H1 (cell line): Measurements from ENCODE around the gene HLX. TPM values are rescaled to one million over a fixed set of nuclear protein-coding genes. Genes with fewer than 3 reads are reported as not detected.

Experiments used
- CTCF ChIA-PET: fragments of 300-600 bp; sonication (Branson Sonifier 250); formaldehyde crosslinking; loops from one replicate; lab custom pipeline; 2021; ENCODE audit not compliant: partially characterized antibody; lab: Charles Lee
- POLR2A ChIA-PET: fragments of 300-600 bp; sonication (Branson Sonifier 250); formaldehyde crosslinking; loops from one replicate; lab custom pipeline; 2021; ENCODE audit warnings: inconsistent platforms; ENCODE audit not compliant: partially characterized antibody; lab: Charles Lee
- DNase-seq, 2 experiments: peaks; one replicate each; pipeline versions ENCODE4 v3.0.0 to v3.0.0-alpha.2; 2010 to 2022; ENCODE audit warnings: low spot score in 2 of 2, low read depth in 1 of 2, mixed read lengths in 1 of 2
- FAIRE-seq: peaks from 2 replicates; lab custom pipeline; 2011; peaks lifted over from hg19 to GRCh38; lab: Jason Lieb, UNC
- H2AFZ ChIP-seq: 2 replicates; pipeline ENCODE4 v1.8.1; 2012; ENCODE audit warnings: low read length, inconsistent platforms
- H2AK5ac ChIP-seq: 2 replicates; pipeline ENCODE4 v1.6.1; 2013; ENCODE audit warnings: low read depth, low read length
- H2BK120ac ChIP-seq: replicated peaks from 2 replicates; pipeline ENCODE3; 2013; ENCODE audit warnings: low read depth, low read length, inconsistent platforms
- H2BK12ac ChIP-seq: 2 replicates; pipeline ENCODE4 v1.6.1; 2013; ENCODE audit warnings: low read depth, low read length
- H2BK15ac ChIP-seq: 2 replicates; pipeline ENCODE4 v1.6.1; 2013; ENCODE audit warnings: low read length
- H2BK20ac ChIP-seq: 2 replicates; pipeline ENCODE4 v1.6.1; 2013; ENCODE audit warnings: low read length
- H2BK5ac ChIP-seq: 2 replicates; pipeline ENCODE4 v1.6.1; 2013; ENCODE audit warnings: low read depth, low read length
- H3K14ac ChIP-seq: 2 replicates; pipeline ENCODE4 v1.6.1; 2013; ENCODE audit warnings: inconsistent platforms; ENCODE audit not compliant: insufficient read length
- H3K18ac ChIP-seq: 2 replicates; pipeline ENCODE4 v1.6.1; 2013; ENCODE audit warnings: low read length; ENCODE audit errors: extremely low read depth
- H3K23ac ChIP-seq: 2 replicates; pipeline ENCODE4 v1.6.1; 2013; ENCODE audit warnings: inconsistent platforms; ENCODE audit not compliant: insufficient read length
- H3K23me2 ChIP-seq: 2 replicates; pipeline ENCODE4 v1.6.1; 2013; ENCODE audit warnings: low read depth, low read length
- H3K27ac ChIP-seq: 2 replicates; pipeline ENCODE4 v1.6.1; 2011; ENCODE audit warnings: low read depth, low read length, inconsistent platforms
- H3K27me3 ChIP-seq, 4 experiments: replicated peaks in 1 of 4; 1 replicate in 1 of 4; 2 replicates in 3 of 4; pipeline versions ENCODE4 v1.6.1 to v1.8.1; 2011 to 2013; ENCODE audit warnings: low read length in 3 of 4, mild to moderate bottlenecking in 3 of 4, inconsistent platforms in 2 of 4, mixed read lengths in 2 of 4, moderate library complexity in 1 of 4; ENCODE audit not compliant: control insufficient read depth in 3 of 4, insufficient read depth in 3 of 4; ENCODE audit errors: extremely low read depth in 1 of 4
- H3K36me3 ChIP-seq, 4 experiments: 2 replicates each; pipeline versions ENCODE4 v1.6.1 to v1.8.1; 2011 to 2013; ENCODE audit warnings: mild to moderate bottlenecking in 4 of 4, low read length in 3 of 4, moderate library complexity in 2 of 4, control low read depth in 1 of 4, inconsistent platforms in 1 of 4; ENCODE audit not compliant: insufficient read depth in 4 of 4, control insufficient read depth in 2 of 4
- H3K4ac ChIP-seq: replicated peaks from 2 replicates; pipeline ENCODE3; 2013; ENCODE audit warnings: low read length, low read depth, mixed read lengths, inconsistent platforms; ENCODE audit not compliant: insufficient read length
- H3K4me1 ChIP-seq, 4 experiments: replicated peaks in 1 of 4; 1 replicate in 1 of 4; 2 replicates in 3 of 4; pipeline versions ENCODE4 v1.6.1 to v1.8.1; 2011 to 2013; ENCODE audit warnings: low read length in 3 of 4, inconsistent platforms in 2 of 4, mixed read lengths in 1 of 4; ENCODE audit not compliant: insufficient read depth in 4 of 4, control insufficient read depth in 3 of 4
- H3K4me2 ChIP-seq, 2 experiments: 2 replicates each; pipeline versions ENCODE4 v1.6.1 to v1.8.1; 2011 to 2013; ENCODE audit warnings: low read depth in 2 of 2, low read length in 2 of 2, control low read depth in 1 of 2, inconsistent platforms in 1 of 2, mild to moderate bottlenecking in 1 of 2; ENCODE audit not compliant: insufficient read depth in 1 of 2
- H3K4me3 ChIP-seq, 4 experiments: fragments of 200-600, 300-600 bp in 1 of 4; sonication (generic), shearing (Covaris generic), sonication (Bioruptor Twin) in 1 of 4; 2 replicates each; pipeline versions ENCODE4 v1.5.1 to v1.8.1; 2011 to 2016; ENCODE audit warnings: low read length in 4 of 4, low read depth in 3 of 4, control low read depth in 2 of 4, inconsistent platforms in 2 of 4, mild to moderate bottlenecking in 2 of 4, mixed read lengths in 1 of 4, moderate library complexity in 1 of 4; ENCODE audit not compliant: insufficient read depth in 2 of 4; ENCODE audit errors: extremely low read depth in 1 of 4
- H3K56ac ChIP-seq: replicated peaks from 2 replicates; pipeline ENCODE3; 2013; ENCODE audit warnings: low read depth, mild to moderate bottlenecking, mixed read lengths, low read length, inconsistent platforms; ENCODE audit not compliant: insufficient read length
- H3K79me1 ChIP-seq: 2 replicates; pipeline ENCODE4 v1.6.1; 2013; ENCODE audit warnings: low read depth, low read length, control low read depth
- H3K79me2 ChIP-seq, 2 experiments: 2 replicates each; pipeline versions ENCODE4 v1.6.1 to v1.8.1; 2012 to 2013; ENCODE audit warnings: low read length in 2 of 2, mild to moderate bottlenecking in 2 of 2, inconsistent platforms in 1 of 2; ENCODE audit not compliant: insufficient read depth in 2 of 2, control insufficient read depth in 1 of 2
- H3K9ac ChIP-seq, 4 experiments: replicated peaks in 1 of 4; 1 replicate in 1 of 4; 2 replicates in 3 of 4; pipeline versions ENCODE4 v1.6.1 to v1.8.1; 2011 to 2013; ENCODE audit warnings: low read depth in 3 of 4, low read length in 3 of 4, control low read depth in 2 of 4, mild to moderate bottlenecking in 2 of 4, moderate library complexity in 2 of 4, inconsistent platforms in 1 of 4; ENCODE audit errors: extremely low read depth in 1 of 4
- H3K9me3 ChIP-seq, 2 experiments: 2 replicates each; pipeline versions ENCODE4 v1.6.1 to v1.8.1; 2012 to 2013; ENCODE audit warnings: mild to moderate bottlenecking in 2 of 2, moderate library complexity in 2 of 2, control low read depth in 1 of 2, inconsistent platforms in 1 of 2, low read depth in 1 of 2, low read length in 1 of 2, mixed read lengths in 1 of 2; ENCODE audit not compliant: insufficient read depth in 2 of 2
- H4K20me1 ChIP-seq, 2 experiments: replicated peaks in 1 of 2; 2 replicates each; pipeline versions ENCODE3 to v1.8.1; 2011 to 2013; ENCODE audit warnings: inconsistent platforms in 2 of 2, low read length in 2 of 2, mild to moderate bottlenecking in 1 of 2; ENCODE audit not compliant: insufficient read depth in 2 of 2, control insufficient read depth in 1 of 2
- H4K5ac ChIP-seq: 2 replicates; pipeline ENCODE4 v1.6.1; 2013; ENCODE audit warnings: low read length, low read depth, mixed read lengths, inconsistent platforms; ENCODE audit not compliant: insufficient read length
- H4K8ac ChIP-seq: 2 replicates; pipeline ENCODE4 v1.8.0; 2013; ENCODE audit warnings: mild to moderate bottlenecking, moderate library complexity, low read length, inconsistent platforms; ENCODE audit not compliant: insufficient read depth; ENCODE audit errors: extremely low read depth
- H4K91ac ChIP-seq: replicated peaks from 2 replicates; pipeline ENCODE3; 2013; ENCODE audit warnings: low read length, mixed read lengths, inconsistent platforms; ENCODE audit not compliant: insufficient read length
- ASH2L ChIP-seq: fragments of 200-600, 300-600 bp; sonication (generic); IDR thresholded peaks from one replicate; pipeline ENCODE4 v1.7.1; 2017; ENCODE audit warnings: low read length
- ATF2 ChIP-seq: IDR thresholded peaks from 2 replicates; pipeline ENCODE4 v1.6.1; 2012; ENCODE audit warnings: low read length, inconsistent platforms
- CEBPB ChIP-seq: IDR thresholded peaks from 2 replicates; pipeline ENCODE4 v1.6.1; 2012; ENCODE audit warnings: low read depth, low read length
- CREB1 ChIP-seq: IDR thresholded peaks from 2 replicates; pipeline ENCODE4 v1.6.1; 2012; ENCODE audit warnings: inconsistent platforms
- SUZ12 ChIP-seq: fragments of 200-600 bp; sonication (generic); IDR thresholded peaks from 2 replicates; pipeline ENCODE4 v1.6.1; 2012; ENCODE audit warnings: mild to moderate bottlenecking, inconsistent platforms, low read length, moderate library complexity, mixed read lengths
- TCF12 ChIP-seq: IDR thresholded peaks from 2 replicates; pipeline ENCODE4 v1.6.1; 2011; ENCODE audit warnings: low read depth, mild to moderate bottlenecking, low read length
- YY1 ChIP-seq: IDR thresholded peaks from 2 replicates; pipeline ENCODE4 v1.6.1; 2011; ENCODE audit warnings: low read depth, mild to moderate bottlenecking, low read length
- WGBS, 2 experiments: shearing (Covaris generic) in 1 of 2; methylation state at CpG; one replicate each; pipeline versions ENCODE4 v1.1.6 to v1.1.7; 2013 to 2015; ENCODE audit warnings: low lambda C conversion rate in 2 of 2, mixed read lengths in 2 of 2, inconsistent platforms in 1 of 2, low coverage in 1 of 2, missing lambda C conversion rate in 1 of 2; ENCODE audit not compliant: insufficient replicate concordance in 2 of 2, insufficient coverage in 1 of 2, insufficient read length in 1 of 2; ENCODE audit errors: extremely low coverage in 1 of 2, missing lambda C conversion rate in 1 of 2; 5-methylcytosine and 5-hydroxymethylcytosine counted together
- polyA plus RNA-seq, 7 experiments: library from polyadenylated mRNA; depleted of rRNA in 3 of 7; stranded (reverse) in 5 of 7; unstranded in 2 of 7; fragments of >200 nt in 5 of 7; fragments of 200-250 nt in 2 of 7; gene quantifications; 1 replicate in 5 of 7; 2 replicates in 1 of 7; 4 replicates in 1 of 7; pipeline versions ENCODE4 v1.2.1 to v1.2.3, GENCODE V29; 2011 to 2013; ENCODE audit warnings: missing spikeins in 2 of 7, mixed read lengths in 2 of 7
- total RNA-seq: library from RNA; stranded (reverse); fragmentation: NEBNext Ultra II Directional; extraction: Animal tissue kit (Norgen Biotek cat#: 25700); gene quantifications from 2 replicates; pipeline ENCODE4 v1.2.1, GENCODE V29; 2021

Gene HLX
- total and polyA plus RNA-seq, 2 of the 8 experiments (the other 6 are each of a cell fraction or from before 2014, with no cell fraction given): 0.11 to 0.30 TPM

- H2BK15ac ChIP-seq: no peak overlapping the region
- no peak overlapping the region for H2BK120ac ChIP-seq
- peaks cover 35 to 43% of the 10 kb centered on the region in 2 experiments for H4K20me1 ChIP-seq
- peak; percentile 40 for TF ChIP-seq SUZ12
- no peak; the same call in 1 of the 2 replicates for TF ChIP-seq CREB1
- peak; percentile 41; the same call in 1 of the 2 replicates for TF ChIP-seq YY1
- TF ChIP-seq CEBPB: peak; percentile 66; the same call in 1 of the 2 replicates
- 0 out of 2 replicates have a peak, but pooled peaks have one; percentile 6 for TF ChIP-seq TCF12
- TF ChIP-seq ASH2L: peak; percentile 25
- TF ChIP-seq ATF2: no peak
Measured at GRCh38 chr1:220882061-220882891, 3.0 kb downstream of the HLX start.

More at GRCh38 chr1:220882061-220882891, 3.0 kb downstream of the HLX start:
- Histone ChIP-seq H2BK12ac (peak overlapping the region; percentile 11), H3K14ac (no peak overlapping the region), H4K91ac (no peak overlapping the region), H3K9me3 (no peaks in the 10 kb centered on the region), H2AFZ (no peak overlapping the region), H2BK20ac (no peak overlapping the region), H2BK5ac (no peak overlapping the region), H3K79me2 (no peaks in the 10 kb centered on the region), H2AK5ac (no peak overlapping the region), H3K56ac (no peak overlapping the region), H3K4me2 (peak overlapping the region; percentile 70 to 95), H3K9ac (no peak overlapping the region), H3K23ac (no peak overlapping the region), H3K79me1 (no peaks in the 10 kb centered on the region), H3K4ac (no peak overlapping the region), H3K27me3 (peaks cover 90 to 100% (median 98%) of the 10 kb centered on the region in 4 experiments), H3K23me2 (peaks cover 9% of the 10 kb centered on the region; the same call in 1 of the 2 replicates), H3K4me1 (peaks cover 15 to 49% (median 20%) of the 10 kb centered on the region in 4 experiments), H3K18ac (no peak overlapping the region), H3K4me3 (peak overlapping the region in 3 of 4 experiments; percentile 3 to 48 (median 6); a peak in 4 of 8 replicates), H4K5ac (no peak overlapping the region), H4K8ac (no peak overlapping the region), H3K36me3 (peaks cover 0 to 5% (median 0%) of the 10 kb centered on the region in 4 experiments; a peak in 1 of 8 replicates), H3K27ac (no peak overlapping the region)
- DNase-seq (peak; percentile 70 to 89), FAIRE-seq (peak; percentile 55)
- POLR2A ChIA-PET: interaction anchor here (0.9 to 1.5 kb wide), 2 partner anchors 10 to 134 kb away, joined by 3 to 4 read pairs; partner anchors contain the start of gene MTARC2
- 3% methylated on average over 34 of the region's 34 CpGs; no CpG with 5 or more reads in 1 of the 2 experiments for WGBS, 2 experiments
- CTCF ChIA-PET: interaction anchor here (0.6 to 2.5 kb wide), 17 partner anchors 8 to 821 kb away, joined by 3 to 9 read pairs (median 4); no protein-coding TSS in a partner anchor
